ENCODE measurements around the gene PTPRF. TPM values are rescaled to one million over a fixed set of nuclear protein-coding genes. Genes with fewer than 3 reads are reported as not detected.

Gene PTPRF
- polyA plus RNA-seq, 1 experiment = 97.0 TPM

GRCh38 chr1:43664369-43664768 is 133.7 kb downstream of the PTPRF start:
- Histone ChIP-seq H3K36me3 (ENCODE audit: control insufficient read depth, insufficient read depth, low read length) (peaks cover 53% of the 10 kb centered on the region), H3K27me3 (ENCODE audit: control insufficient read depth, insufficient read depth, low read length) (no peaks in the 10 kb centered on the region), H3K4me3 (ENCODE audit: low read depth, low read length) (no peak overlapping the region)
- ChIA-PET CTCF (no interaction called here), POLR2A (no interaction called here)
- DNase-seq (ENCODE audit: low read depth) = no peak
- TF ChIP-seq CTCF (IDR thresholded peaks at IDR 0.05; ENCODE audit: insufficient read depth, low read depth, low read length) = no peak

GRCh38 chr1:43666608-43667007 is 135.9 kb downstream of the PTPRF start:
- H3K36me3 ChIP-seq (ENCODE audit: control insufficient read depth, insufficient read depth, low read length) = peaks cover 61% of the 10 kb centered on the region
- H3K4me3 ChIP-seq (ENCODE audit: low read depth, low read length) = no peak overlapping the region
- DNase-seq (ENCODE audit: low read depth) = no peak
- TF ChIP-seq CTCF (IDR thresholded peaks at IDR 0.05; ENCODE audit: insufficient read depth, low read depth, low read length) = no peak
- POLR2A ChIA-PET = interaction anchor here (1.5 kb wide), 1 partner anchor 16 kb away, joined by 6 read pairs; the partner anchor contains the start of gene KDM4A
- no peaks in the 10 kb centered on the region for H3K27me3 ChIP-seq (ENCODE audit: control insufficient read depth, insufficient read depth, low read length)
- CTCF ChIA-PET = interaction anchor here (1.4 kb wide), 1 partner anchor 32 kb away, joined by 4 read pairs; no protein-coding TSS in a partner anchor

- no peak for DNase-seq (ENCODE audit: low read depth)
- Histone ChIP-seq H3K27me3 (ENCODE audit: control insufficient read depth, insufficient read depth, low read length) (no peaks in the 10 kb centered on the region), H3K4me3 (ENCODE audit: low read depth, low read length) (no peak overlapping the region), H3K36me3 (ENCODE audit: control insufficient read depth, insufficient read depth, low read length) (peaks cover 59% of the 10 kb centered on the region)
- TF ChIP-seq CTCF (IDR thresholded peaks at IDR 0.05; ENCODE audit: insufficient read depth, low read depth, low read length) = no peak
- ChIA-PET CTCF (no interaction called here), POLR2A (no interaction called here)
Observed at GRCh38 chr1:43668956-43669355, 138.3 kb downstream of the PTPRF start.

- POLR2A ChIA-PET = no interaction called here
- Histone ChIP-seq H3K27me3 (ENCODE audit: control insufficient read depth, insufficient read depth, low read length) (no peaks in the 10 kb centered on the region), H3K36me3 (ENCODE audit: control insufficient read depth, insufficient read depth, low read length) (peaks cover 58% of the 10 kb centered on the region), H3K4me3 (ENCODE audit: low read depth, low read length) (no peak overlapping the region)
- TF ChIP-seq CTCF (IDR thresholded peaks at IDR 0.05; ENCODE audit: insufficient read depth, low read depth, low read length) = no peak
- DNase-seq (ENCODE audit: low read depth) = no peak
- CTCF ChIA-PET = no interaction called here
Observed at GRCh38 chr1:43669878-43670277, 139.2 kb downstream of the PTPRF start.

DNA sequence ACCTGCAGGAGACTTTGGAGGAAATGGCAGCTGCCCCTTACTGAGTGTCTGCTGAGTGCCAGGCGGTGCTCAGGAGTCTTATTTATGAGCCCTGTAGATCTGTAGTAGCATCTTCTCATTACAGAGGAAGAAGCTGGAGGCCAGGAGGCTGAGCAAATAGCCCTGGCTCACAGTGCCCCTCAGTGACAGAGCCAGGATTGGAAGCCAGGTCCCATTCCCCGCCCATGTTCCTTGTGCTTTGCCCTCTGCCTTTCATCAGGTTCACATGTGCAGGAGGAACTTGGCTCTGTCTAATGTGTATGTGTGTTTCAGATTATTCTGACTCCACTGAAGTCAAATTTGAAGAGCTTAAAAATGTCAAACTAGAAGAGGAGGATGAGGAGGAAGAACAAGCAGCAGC is 140.5 kb downstream of the PTPRF start:
- no peak for DNase-seq (ENCODE audit: low read depth)

More for the DNA sequence above, 140.5 kb downstream of the PTPRF start:
- POLR2A ChIA-PET = interaction anchor here (0.6 to 0.9 kb wide), 2 partner anchors 13 to 21 kb away, joined by 3 to 4 read pairs; partner anchors contain the start of gene KDM4A
- TF ChIP-seq CTCF (IDR thresholded peaks at IDR 0.05; ENCODE audit: insufficient read depth, low read depth, low read length) = no peak
- no peaks in the 10 kb centered on the region for H3K27me3 ChIP-seq (ENCODE audit: control insufficient read depth, insufficient read depth, low read length)
- no peak overlapping the region for H3K4me3 ChIP-seq (ENCODE audit: low read depth, low read length)
- peaks cover 54% of the 10 kb centered on the region for H3K36me3 ChIP-seq (ENCODE audit: control insufficient read depth, insufficient read depth, low read length)
- CTCF ChIA-PET = interaction anchor here (0.6 to 1.2 kb wide), 3 partner anchors 19 to 263 kb away, joined by 3 to 8 read pairs (median 3); partner anchors contain the start of gene ARTN

Data from BJ (cell line).